ENCODE results near the gene CD80. TPM values are rescaled to one million over a fixed set of nuclear protein-coding genes. Genes with fewer than 3 reads are reported as not detected.
"Not testable (repeated sequence)": the region's sequence is repeated elsewhere in the genome, so short reads cannot be mapped to it uniquely, and the experiment has no call there.

The CD80 gene
- total and polyA plus RNA-seq, 10 of the 15 experiments (the other 5 are each of a cell fraction or from before 2014, with no cell fraction given): 41.4 to 137 (median 58.1) TPM

DNA sequence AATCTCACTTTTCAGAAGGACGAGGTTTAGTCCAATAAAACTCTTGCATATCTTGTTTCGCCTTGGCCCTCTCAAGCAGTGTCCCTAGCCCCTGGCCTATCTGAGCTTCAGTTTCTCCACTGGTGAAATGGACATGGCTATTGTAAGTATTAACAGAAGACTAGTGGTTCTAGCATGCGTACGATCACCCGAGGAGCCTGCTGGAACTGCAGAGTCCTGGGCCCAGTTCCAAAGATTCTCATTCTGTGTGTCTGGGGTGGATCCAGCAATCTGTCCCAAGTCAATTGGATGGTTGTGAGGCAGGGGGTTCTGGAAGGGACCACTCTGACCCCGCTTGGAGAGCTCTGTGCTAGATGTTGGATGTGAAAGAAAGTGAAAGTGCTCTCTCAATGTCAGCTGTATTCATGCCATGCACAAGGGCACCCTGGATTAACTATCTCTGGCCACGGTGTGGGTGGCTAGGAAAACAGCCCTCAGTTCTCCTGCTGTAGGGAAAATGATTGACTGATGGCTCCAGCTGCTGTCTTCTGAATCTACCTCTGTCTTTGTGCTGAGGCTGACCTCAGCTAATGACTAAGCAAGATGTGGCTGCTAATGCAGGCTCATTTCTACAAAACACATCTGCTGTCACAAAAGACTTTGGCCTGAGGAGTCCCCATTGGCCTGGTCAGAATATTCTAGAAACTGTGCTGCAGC, 36.4 kb upstream of the CD80 start (continued):
- 0 out of 2 replicates have a peak, but pooled peaks have one; percentile 3 for TF ChIP-seq YY1 (IDR thresholded peaks at IDR 0.05; ENCODE audit: low read depth, low read length)
- no peak for TF ChIP-seq CBX5 (IDR thresholded peaks at IDR 0.05; ENCODE audit: low read depth)

DNA sequence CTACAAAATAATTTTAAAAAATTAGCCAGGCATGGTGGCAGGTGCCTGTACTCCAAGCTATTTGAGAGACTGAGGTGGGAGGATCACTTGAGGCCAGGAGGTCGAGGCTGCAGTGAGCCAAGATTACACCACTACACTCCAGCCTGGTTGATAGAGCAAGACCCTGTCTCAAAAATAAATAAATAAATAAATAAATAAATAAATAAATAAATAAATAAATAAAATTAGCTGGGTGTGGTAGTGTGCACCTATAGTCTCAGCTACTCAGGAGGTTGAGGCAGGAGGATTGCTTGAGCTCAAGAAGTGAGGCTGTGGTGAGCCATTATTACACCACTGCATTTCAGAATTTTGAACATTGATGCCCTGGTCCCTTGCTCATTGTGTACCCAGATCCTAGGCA, 35.5 kb upstream of the CD80 start:
- WGBS (ENCODE audit: insufficient coverage, insufficient replicate concordance, low lambda C conversion rate, missing lambda C conversion rate): 94% methylated on average over 1 of the region's 1 CpG

DNA sequence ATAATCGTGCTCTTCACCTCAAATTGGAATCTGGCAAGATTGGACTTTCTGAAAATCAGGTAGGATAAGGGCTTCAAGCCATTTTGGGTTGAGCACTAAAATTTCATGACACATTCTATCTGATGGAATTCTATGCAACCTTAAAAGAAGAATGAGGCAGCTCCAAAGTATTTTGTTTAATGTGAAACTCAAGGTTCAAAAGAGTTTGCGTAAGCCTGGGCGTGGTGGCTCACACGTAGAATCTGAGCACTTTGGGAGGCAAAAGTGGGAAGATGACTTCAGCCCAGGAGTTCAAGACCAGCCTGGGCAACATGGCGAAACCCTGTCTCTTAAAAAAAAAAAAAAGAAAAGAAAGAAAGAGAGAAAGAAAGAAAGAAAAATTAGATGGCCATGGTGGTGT, 34.7 kb upstream of the CD80 start:
- Histone ChIP-seq H3K9ac (ENCODE audit: control insufficient read depth, insufficient read depth, low read length) (no peak overlapping the region), H3K4me2 (ENCODE audit: control insufficient read depth, insufficient read depth) (no peak overlapping the region), H3K36me3 (ENCODE audit: control insufficient read depth in 2 of 2, insufficient read depth in 2 of 2, low read length in 1 of 2) (no peaks in the 10 kb centered on the region), H3K4me3 (no peak overlapping the region), H3K27me3 (replicated peaks in 1 of 2; ENCODE audit: control insufficient read depth in 2 of 2, insufficient read depth in 2 of 2, low read length in 1 of 2) (no peaks in the 10 kb centered on the region), H2AFZ (ENCODE audit: control insufficient read depth, low read depth, low read length) (no peak overlapping the region), H3K9me3 (replicated peaks; ENCODE audit: control insufficient read depth, insufficient read depth, low read length) (peaks cover 14% of the 10 kb centered on the region), H4K20me1 (ENCODE audit: control insufficient read depth, insufficient read depth) (no peaks in the 10 kb centered on the region), H3K79me2 (ENCODE audit: control insufficient read depth, insufficient read depth, low read length) (peaks cover 6% of the 10 kb centered on the region), H3K4me1 (ENCODE audit: control insufficient read depth, insufficient read depth, low read length) (peaks cover 36% of the 10 kb centered on the region), H3K27ac (ENCODE audit: control insufficient read depth, insufficient read depth) (no peak overlapping the region)
- WGBS (ENCODE audit: insufficient coverage, insufficient replicate concordance, low lambda C conversion rate, missing lambda C conversion rate): 98% methylated on average over 4 of the region's 5 CpGs
- ChIA-PET RAD21 (ENCODE audit: unreplicated experiment) (interaction anchor here (1.3 to 2.2 kb wide), 4 partner anchors 9 to 87 kb away, joined by 3 to 16 read pairs (median 4); partner anchors contain the start of gene ADPRH), SMC1A (ENCODE audit: uncharacterized antibody, unreplicated experiment) (interaction anchor here (1.0 to 4.9 kb wide), 6 partner anchors 9 to 79 kb away, joined by 3 to 41 read pairs (median 13); partner anchors contain the start of gene ADPRH), POLR2A (interaction anchor here (1.0 to 3.5 kb wide), 5 partner anchors 8 to 39 kb away, joined by 3 to 36 read pairs (median 6); partner anchors contain the start of gene ADPRH), CTCF (interaction anchor here (0.9 to 1.3 kb wide), 2 partner anchors 35 to 75 kb away, joined by 3 to 4 read pairs; partner anchors contain the start of gene CD80)
- ATAC-seq (no peak), DNase-seq (ENCODE audit: low read depth, low spot score) (no peak), FAIRE-seq (no peak)
- intact Hi-C loops (cut with micrococcal nuclease; ENCODE audit: unreplicated experiment) (no loop called here), in situ Hi-C loops (cut with MboI) (no loop called here)
- TF ChIP-seq RAD51 (IDR thresholded peaks at IDR 0.05) (no peak), GATAD2B (conservative IDR thresholded peaks at IDR 0.05; ENCODE audit: low read depth) (no peak)
- TF ChIP-seq, protein P1, sequence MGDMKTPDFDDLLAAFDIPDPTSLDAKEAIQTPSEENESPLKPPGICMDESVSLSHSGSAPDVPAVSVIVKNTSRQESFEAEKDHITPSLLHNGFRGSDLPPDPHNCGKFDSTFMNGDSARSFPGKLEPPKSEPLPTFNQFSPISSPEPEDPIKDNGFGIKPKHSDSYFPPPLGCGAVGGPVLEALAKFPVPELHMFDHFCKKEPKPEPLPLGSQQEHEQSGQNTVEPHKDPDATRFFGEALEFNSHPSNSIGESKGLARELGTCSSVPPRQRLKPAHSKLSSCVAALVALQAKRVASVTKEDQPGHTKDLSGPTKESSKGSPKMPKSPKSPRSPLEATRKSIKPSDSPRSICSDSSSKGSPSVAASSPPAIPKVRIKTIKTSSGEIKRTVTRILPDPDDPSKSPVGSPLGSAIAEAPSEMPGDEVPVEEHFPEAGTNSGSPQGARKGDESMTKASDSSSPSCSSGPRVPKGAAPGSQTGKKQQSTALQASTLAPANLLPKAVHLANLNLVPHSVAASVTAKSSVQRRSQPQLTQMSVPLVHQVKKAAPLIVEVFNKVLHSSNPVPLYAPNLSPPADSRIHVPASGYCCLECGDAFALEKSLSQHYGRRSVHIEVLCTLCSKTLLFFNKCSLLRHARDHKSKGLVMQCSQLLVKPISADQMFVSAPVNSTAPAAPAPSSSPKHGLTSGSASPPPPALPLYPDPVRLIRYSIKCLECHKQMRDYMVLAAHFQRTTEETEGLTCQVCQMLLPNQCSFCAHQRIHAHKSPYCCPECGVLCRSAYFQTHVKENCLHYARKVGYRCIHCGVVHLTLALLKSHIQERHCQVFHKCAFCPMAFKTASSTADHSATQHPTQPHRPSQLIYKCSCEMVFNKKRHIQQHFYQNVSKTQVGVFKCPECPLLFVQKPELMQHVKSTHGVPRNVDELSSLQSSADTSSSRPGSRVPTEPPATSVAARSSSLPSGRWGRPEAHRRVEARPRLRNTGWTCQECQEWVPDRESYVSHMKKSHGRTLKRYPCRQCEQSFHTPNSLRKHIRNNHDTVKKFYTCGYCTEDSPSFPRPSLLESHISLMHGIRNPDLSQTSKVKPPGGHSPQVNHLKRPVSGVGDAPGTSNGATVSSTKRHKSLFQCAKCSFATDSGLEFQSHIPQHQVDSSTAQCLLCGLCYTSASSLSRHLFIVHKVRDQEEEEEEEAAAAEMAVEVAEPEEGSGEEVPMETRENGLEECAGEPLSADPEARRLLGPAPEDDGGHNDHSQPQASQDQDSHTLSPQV (IDR thresholded peaks at IDR 0.05): no peak
- BruUV-seq (replicated peaks): no TSS peak

More for the DNA sequence above, 35.5 kb upstream of the CD80 start:
- intact Hi-C loops (cut with micrococcal nuclease; ENCODE audit: unreplicated experiment); H2AFZ ChIP-seq (ENCODE audit: control insufficient read depth, low read depth, low read length); H3K4me3 ChIP-seq; H3K27me3 ChIP-seq (replicated peaks in 1 of 2; ENCODE audit: control insufficient read depth in 2 of 2, insufficient read depth in 2 of 2, low read length in 1 of 2); ATAC-seq; H3K36me3 ChIP-seq (ENCODE audit: control insufficient read depth in 2 of 2, insufficient read depth in 2 of 2, low read length in 1 of 2); FAIRE-seq; BruUV-seq (replicated peaks); H3K27ac ChIP-seq (ENCODE audit: control insufficient read depth, insufficient read depth); DNase-seq (ENCODE audit: low read depth, low spot score); H3K9ac ChIP-seq (ENCODE audit: control insufficient read depth, insufficient read depth, low read length); H3K4me2 ChIP-seq (ENCODE audit: control insufficient read depth, insufficient read depth); H4K20me1 ChIP-seq (ENCODE audit: control insufficient read depth, insufficient read depth): not testable (repeated sequence)
- in situ Hi-C loops (cut with MboI): loop anchor here (5.0 kb wide), 1 partner anchor 82 kb away; the partner anchor contains the start of gene COX17
- Histone ChIP-seq H3K79me2 (ENCODE audit: control insufficient read depth, insufficient read depth, low read length) (peaks cover 14% of the 10 kb centered on the region), H3K9me3 (replicated peaks; ENCODE audit: control insufficient read depth, insufficient read depth, low read length) (peaks cover 11% of the 10 kb centered on the region), H3K4me1 (ENCODE audit: control insufficient read depth, insufficient read depth, low read length) (peaks cover 42% of the 10 kb centered on the region)
- ChIA-PET POLR2A (interaction anchor here (1.0 to 10.4 kb wide), 8 partner anchors 6 to 70 kb away, joined by 3 to 133 read pairs (median 7); partner anchors contain the start of gene ADPRH), SMC1A (ENCODE audit: uncharacterized antibody, unreplicated experiment) (interaction anchor here (0.9 to 4.9 kb wide), 10 partner anchors 10 to 88 kb away, joined by 3 to 41 read pairs (median 10); partner anchors contain the start of gene CD80), CTCF (interaction anchor here (1.0 to 2.9 kb wide), 6 partner anchors 8 to 86 kb away, joined by 3 to 21 read pairs (median 15); partner anchors contain the start of gene CD80), RAD21 (ENCODE audit: unreplicated experiment) (interaction anchor here (1.0 to 1.9 kb wide), 3 partner anchors 33 to 140 kb away, joined by 3 to 5 read pairs (median 4); no protein-coding TSS in a partner anchor)
